22Rv1 (cell line): ENCODE measurements around the gene C20orf204.

Experiments
- CTCF ChIP-seq: fragments of 450-650 bp; IDR thresholded peaks from 2 replicates; pipeline ENCODE4 v1.5.1; 2017; ENCODE audit warnings: mild to moderate bottlenecking
- ZFX ChIP-seq: fragments of 450-650 bp; IDR thresholded peaks from 2 replicates; pipeline ENCODE4 v1.6.1; 2017; ENCODE audit warnings: antibody characterized with exemption, borderline replicate concordance

DNA sequence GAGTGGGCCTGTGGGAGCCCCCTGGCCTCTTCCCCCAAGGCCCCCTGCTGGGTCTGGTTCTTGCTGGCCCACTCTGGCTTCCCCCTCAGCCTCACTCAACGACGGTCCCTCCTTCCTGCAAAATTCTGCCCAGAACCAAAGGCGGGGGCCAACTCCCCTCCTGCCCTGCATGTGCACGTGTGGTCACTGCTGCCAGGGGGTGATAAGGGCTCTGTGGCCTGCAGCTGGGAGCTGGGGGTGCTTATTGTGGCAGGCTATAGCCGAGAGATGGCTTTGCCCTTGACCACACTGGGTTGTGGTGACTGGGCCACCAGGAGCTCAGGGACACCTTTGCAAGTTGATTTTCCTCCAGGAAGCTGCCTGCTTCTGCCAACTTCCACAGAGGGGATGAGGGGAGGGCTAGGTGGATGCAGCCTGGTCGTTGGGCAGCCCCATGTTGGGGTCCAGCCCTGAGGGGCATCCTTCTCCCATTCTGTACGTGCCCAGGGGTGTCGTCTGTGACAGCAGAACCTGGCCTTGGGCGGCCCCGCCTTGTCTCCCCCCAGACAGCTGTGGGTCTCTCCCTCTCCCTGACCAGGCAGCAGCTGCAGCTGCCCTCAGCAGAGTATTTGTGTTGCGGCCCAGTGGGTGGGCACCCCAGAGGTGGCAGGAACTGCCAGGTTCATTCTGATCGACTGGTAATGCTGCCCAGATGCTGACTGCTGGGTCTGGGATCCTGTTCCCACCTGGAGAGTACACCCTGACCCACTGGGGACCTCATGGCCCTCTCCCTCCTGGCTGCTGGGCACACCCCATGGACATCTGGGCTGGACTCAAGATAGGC is 32.6 kb downstream of the C20orf204 start:
- TF ChIP-seq CTCF, result no peak
- TF ChIP-seq ZFX, result no peak
